NCI-H2029 treated with DMSO at 0.1 percent for 48 hours (cell line): ENCODE results near the gene ZNF674.
"Not testable (repeated sequence)": the region's sequence is repeated elsewhere in the genome, so short reads cannot be mapped to it uniquely, and the experiment has no call there.

Experiments used
- DNase-seq: peaks from one replicate; lab custom pipeline; 2025; lab: John Stamatoyannopoulos, UW

Gene ZNF674

DNA sequence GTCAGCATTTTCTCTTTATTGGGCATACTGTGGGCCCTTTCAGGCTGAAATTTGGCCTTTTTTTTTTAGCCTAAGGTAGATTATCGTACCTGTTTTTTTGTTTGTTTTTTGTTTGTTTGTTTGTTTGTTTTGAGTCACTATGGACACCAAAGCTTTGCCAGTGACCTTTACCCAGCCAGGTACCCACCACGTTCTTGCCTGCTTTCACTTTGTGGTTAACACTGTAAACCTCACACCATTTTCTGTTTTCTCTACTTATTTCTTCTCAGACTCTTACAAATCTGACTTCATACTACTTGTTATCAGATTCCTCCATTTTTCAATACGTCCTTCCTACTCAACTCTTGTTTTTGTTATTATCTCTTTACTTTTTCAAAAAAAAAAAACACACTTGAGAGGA, 81.5 kb downstream of the ZNF674 start:
- DNase-seq: no peak

DNA sequence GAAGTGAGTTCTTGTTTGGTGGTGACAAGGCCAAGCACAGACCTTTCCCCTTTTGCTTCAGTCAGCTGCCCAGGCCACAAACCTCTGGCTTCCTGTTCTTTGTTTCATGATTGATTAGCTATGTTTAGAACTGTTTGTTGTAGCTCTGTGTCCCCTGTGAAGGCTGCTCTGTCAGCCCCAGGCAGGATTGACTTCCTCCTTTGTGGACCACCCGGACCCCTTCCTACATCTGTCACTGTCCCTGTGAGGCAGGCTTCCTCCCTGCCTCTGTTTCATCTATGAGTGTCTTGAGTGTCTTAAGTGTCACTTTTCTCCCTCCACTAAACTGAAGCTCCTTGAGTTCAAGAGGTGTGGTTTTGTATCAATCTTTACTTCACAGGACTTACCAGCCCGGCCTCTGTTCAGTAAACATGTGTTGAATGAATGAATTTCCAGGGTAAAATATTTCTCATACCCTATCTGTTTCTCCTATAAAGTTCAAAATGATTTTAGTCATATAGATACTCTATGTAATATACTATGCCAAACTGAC, 83.5 kb downstream of the ZNF674 start:
- DNase-seq: no peak

DNA sequence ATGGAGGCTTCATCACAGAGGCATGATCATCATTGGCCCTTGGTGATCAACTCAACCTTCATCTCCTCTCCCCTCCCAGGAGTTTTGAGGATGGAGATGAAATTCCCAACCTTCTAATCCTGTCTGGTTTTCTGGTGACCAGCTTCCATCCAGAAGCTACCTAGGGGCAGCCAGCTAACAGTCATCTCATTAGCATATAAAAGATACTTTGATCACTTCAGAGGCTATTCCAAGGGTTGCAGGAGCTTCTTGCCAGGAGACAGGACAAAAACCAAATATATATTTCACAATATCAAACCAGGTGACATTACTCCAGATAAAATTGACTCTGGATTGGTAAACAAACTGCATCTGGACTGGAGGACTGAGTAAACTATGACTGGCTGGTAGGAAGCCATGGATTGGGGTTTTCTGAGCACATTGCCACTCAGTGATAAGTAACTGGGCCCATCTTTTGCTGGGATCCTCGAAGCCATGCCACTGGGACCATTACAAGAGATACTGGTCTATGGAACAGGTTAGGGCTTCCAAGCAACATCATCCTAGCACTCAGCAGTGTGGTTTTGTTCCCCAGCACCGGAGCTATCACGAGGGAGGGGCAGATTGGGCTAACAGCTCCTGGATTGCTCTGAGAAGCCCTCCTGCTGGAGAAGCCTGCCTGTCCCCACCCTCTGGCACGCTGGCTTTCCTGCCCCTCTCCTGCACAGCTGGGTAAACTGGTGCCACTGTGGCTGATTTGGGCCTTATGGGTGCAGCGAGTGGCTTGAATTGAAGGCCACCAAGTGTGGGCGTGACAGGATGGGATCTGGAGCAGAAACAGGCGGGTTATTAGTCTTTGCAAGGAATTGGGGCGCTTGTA, 84.2 kb downstream of the ZNF674 start:
- not testable (repeated sequence) for DNase-seq

DNA sequence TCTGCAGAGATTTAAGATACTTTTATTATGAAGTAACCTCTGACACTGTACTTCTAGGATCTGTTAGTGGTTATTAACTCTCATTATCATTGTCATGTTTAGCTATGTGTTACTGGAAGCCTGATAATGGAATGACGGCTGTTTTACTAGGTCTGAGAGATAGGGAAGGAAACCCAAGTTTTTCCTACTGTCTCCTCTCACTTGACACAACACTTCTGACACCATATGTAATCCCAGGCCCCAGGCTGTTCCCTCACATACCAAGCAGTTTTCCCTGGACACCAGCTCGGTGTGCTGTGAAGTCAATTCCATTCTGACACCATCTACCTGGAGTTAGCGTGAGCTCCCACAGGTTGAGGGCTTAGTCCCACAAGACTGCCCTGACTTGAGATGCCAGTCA, 85.6 kb downstream of the ZNF674 start:
- DNase-seq: no peak

DNA sequence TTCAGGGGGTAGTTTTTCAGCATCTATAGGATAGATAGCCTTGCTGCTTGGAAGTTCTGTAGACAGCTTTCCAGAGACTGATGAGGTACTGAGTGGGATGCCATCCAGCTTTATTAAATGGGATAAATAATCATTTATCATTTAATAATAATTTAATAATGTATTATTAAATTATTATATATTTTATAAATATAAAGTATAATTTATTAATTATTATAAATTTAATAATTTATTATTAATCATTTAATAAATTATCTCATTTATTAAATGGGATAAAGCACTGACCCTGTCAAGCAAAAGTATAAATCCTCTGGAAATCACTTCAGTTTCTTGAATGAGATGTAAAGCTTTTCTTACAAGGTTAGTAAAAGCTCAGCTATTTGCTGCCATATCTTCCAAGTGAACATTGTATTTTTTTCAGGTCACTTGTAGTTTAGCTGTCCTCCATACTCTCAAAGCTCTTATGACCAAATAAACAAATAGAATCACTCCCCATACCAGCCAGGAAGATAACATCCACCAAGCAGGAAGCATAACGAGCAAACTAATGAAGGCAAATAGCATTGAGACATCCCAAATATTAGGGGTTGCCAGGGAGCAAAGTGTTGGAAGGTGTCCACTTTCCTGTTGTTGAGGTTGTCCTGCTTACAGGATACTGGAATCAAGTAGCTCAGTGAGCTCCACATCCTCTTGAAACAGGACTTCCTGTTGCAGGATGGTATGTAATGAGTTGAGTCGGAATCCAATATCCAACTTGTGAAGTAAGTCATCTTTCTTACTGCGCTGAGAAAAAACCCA, 88.9 kb downstream of the ZNF674 start:
- no peak for DNase-seq
